Measurements from ENCODE around the gene THBS4. TPM values are rescaled to one million over a fixed set of nuclear protein-coding genes. Genes with fewer than 3 reads are reported as not detected.

Gene THBS4
- total and polyA plus RNA-seq, 10 of the 15 experiments (the other 5 are each of a cell fraction or from before 2014, with no cell fraction given): 0.31 to 1.7 (median 0.75) TPM

GRCh38 chr5:80025069-80025468 is 10.1 kb upstream of the THBS4 start:
- CTCF ChIA-PET: interaction anchor here (0.6 kb wide), 1 partner anchor 312 kb away, joined by 3 read pairs; no protein-coding TSS in a partner anchor

GRCh38 chr5:80026841-80027240 is 8.3 kb upstream of the THBS4 start:
- RAD21 ChIA-PET (ENCODE audit: unreplicated experiment): no interaction called here
- SMC1A ChIA-PET (ENCODE audit: uncharacterized antibody, unreplicated experiment): no interaction called here
- TF ChIP-seq CBFB (IDR thresholded peaks at IDR 0.05; ENCODE audit: low read depth): no peak
- TF ChIP-seq ZNF622 (IDR thresholded peaks at IDR 0.05): no peak
- TF ChIP-seq RFX5 (IDR thresholded peaks at IDR 0.05; ENCODE audit: low read depth, low read length): no peak
- TF ChIP-seq BCL11A (IDR thresholded peaks at IDR 0.05; ENCODE audit: low read depth, low read length): no peak
- no peak for TF ChIP-seq NR2F1 (conservative IDR thresholded peaks at IDR 0.05)
- TF ChIP-seq JUND (IDR thresholded peaks at IDR 0.05; ENCODE audit: low read depth, low read length): no peak
- no peak for TF ChIP-seq SRF (IDR thresholded peaks at IDR 0.05; ENCODE audit: low read depth in 2 of 2, low read length in 2 of 2)
- TF ChIP-seq BCL3 (IDR thresholded peaks at IDR 0.05; ENCODE audit: borderline replicate concordance, insufficient read depth, low read depth, low read length, poor library complexity, severe bottlenecking): no peak
- TF ChIP-seq HSF1 (IDR thresholded peaks at IDR 0.05; ENCODE audit: low read depth, low read length): no peak
- TF ChIP-seq IKZF2 (IDR thresholded peaks at IDR 0.05): no peak
- TF ChIP-seq RAD51 (IDR thresholded peaks at IDR 0.05): no peak
- TF ChIP-seq JUNB (IDR thresholded peaks at IDR 0.05): no peak
- TF ChIP-seq TARDBP (IDR thresholded peaks at IDR 0.05; ENCODE audit: borderline replicate concordance): no peak
- no peak for TF ChIP-seq CHD1 (IDR thresholded peaks at IDR 0.05; ENCODE audit: low read depth, low read length)

More at GRCh38 chr5:80025069-80025468, 10.1 kb upstream of the THBS4 start:
- Histone ChIP-seq H3K79me2 (ENCODE audit: control insufficient read depth, insufficient read depth, low read length) (no peaks in the 10 kb centered on the region), H3K4me2 (ENCODE audit: control insufficient read depth, insufficient read depth) (no peak overlapping the region), H3K9ac (ENCODE audit: control insufficient read depth, insufficient read depth, low read length) (no peak overlapping the region), H3K36me3 (ENCODE audit: control insufficient read depth in 2 of 2, insufficient read depth in 2 of 2, low read length in 1 of 2) (no peaks in the 10 kb centered on the region), H3K9me3 (replicated peaks; ENCODE audit: control insufficient read depth, insufficient read depth, low read length) (no peaks in the 10 kb centered on the region), H4K20me1 (ENCODE audit: control insufficient read depth, insufficient read depth) (no peaks in the 10 kb centered on the region), H2AFZ (ENCODE audit: control insufficient read depth, low read depth, low read length) (no peak overlapping the region), H3K4me3 (no peak overlapping the region), H3K27ac (ENCODE audit: control insufficient read depth, insufficient read depth) (no peak overlapping the region), H3K27me3 (replicated peaks in 1 of 2; ENCODE audit: control insufficient read depth in 2 of 2, insufficient read depth in 2 of 2, low read length in 1 of 2) (peaks cover 1 to 3% of the 10 kb centered on the region in 2 experiments; a peak in 2 of 4 replicates), H3K4me1 (ENCODE audit: control insufficient read depth, insufficient read depth, low read length) (no peaks in the 10 kb centered on the region)
- POLR2A ChIA-PET: no interaction called here
- TF ChIP-seq RUNX3 (IDR thresholded peaks at IDR 0.05; ENCODE audit: low read length) (no peak), GABPA (IDR thresholded peaks at IDR 0.05; ENCODE audit: low read depth) (no peak), MEF2B (IDR thresholded peaks at IDR 0.05; ENCODE audit: partially characterized antibody, poor library complexity, severe bottlenecking) (no peak), HDAC6 (IDR thresholded peaks at IDR 0.05; ENCODE audit: unreplicated experiment) (no peak), CHD4 (IDR thresholded peaks at IDR 0.05) (no peak), CBX3 (IDR thresholded peaks at IDR 0.05; ENCODE audit: borderline replicate concordance, low read depth) (no peak), ZNF384 (IDR thresholded peaks at IDR 0.05; ENCODE audit: borderline replicate concordance, low read depth, low read length) (no peak), ETV6 (conservative IDR thresholded peaks at IDR 0.05 in 1 of 2, IDR thresholded peaks at IDR 0.05 in 1 of 2; ENCODE audit: borderline replicate concordance in 1 of 2, low read depth in 1 of 2) (no peak), ZZZ3 (IDR thresholded peaks at IDR 0.05; ENCODE audit: control insufficient read depth, insufficient read length, low read depth) (no peak), EED (IDR thresholded peaks at IDR 0.05; ENCODE audit: low read depth) (no peak), ZNF274 (IDR thresholded peaks at IDR 0.05; ENCODE audit: insufficient read depth, insufficient read length) (no peak), RELA (IDR thresholded peaks at IDR 0.05; ENCODE audit: borderline replicate concordance, partially characterized antibody) (no peak), FOXK2 (IDR thresholded peaks at IDR 0.05) (no peak)
- ATAC-seq (no peak), DNase-seq (ENCODE audit: low read depth, low spot score) (no peak), FAIRE-seq (no peak)
- WGBS (ENCODE audit: insufficient coverage, insufficient replicate concordance, low lambda C conversion rate, missing lambda C conversion rate): 13% methylated on average over 2 of the region's 2 CpGs
- no TSS peak for BruUV-seq (replicated peaks)
- RAD21 ChIA-PET (ENCODE audit: unreplicated experiment): no interaction called here
- intact Hi-C loops (cut with micrococcal nuclease; ENCODE audit: unreplicated experiment): no loop called here
- SMC1A ChIA-PET (ENCODE audit: uncharacterized antibody, unreplicated experiment): no interaction called here
- in situ Hi-C loops (cut with MboI): no loop called here

More at GRCh38 chr5:80026841-80027240, 8.3 kb upstream of the THBS4 start:
- H4K20me1 ChIP-seq (ENCODE audit: control insufficient read depth, insufficient read depth): no peaks in the 10 kb centered on the region
- H3K4me1 ChIP-seq (ENCODE audit: control insufficient read depth, insufficient read depth, low read length): no peaks in the 10 kb centered on the region
- peaks cover 1 to 3% of the 10 kb centered on the region in 2 experiments; a peak in 2 of 4 replicates for H3K27me3 ChIP-seq (replicated peaks in 1 of 2; ENCODE audit: control insufficient read depth in 2 of 2, insufficient read depth in 2 of 2, low read length in 1 of 2)
- ChIA-PET CTCF (no interaction called here), POLR2A (no interaction called here)
- FAIRE-seq (no peak), DNase-seq (ENCODE audit: low read depth, low spot score) (no peak), ATAC-seq (no peak)
- H3K27ac ChIP-seq (ENCODE audit: control insufficient read depth, insufficient read depth): no peak overlapping the region
- H3K9ac ChIP-seq (ENCODE audit: control insufficient read depth, insufficient read depth, low read length): no peak overlapping the region
- in situ Hi-C loops (cut with MboI): no loop called here
- H3K4me2 ChIP-seq (ENCODE audit: control insufficient read depth, insufficient read depth): no peak overlapping the region
- H3K9me3 ChIP-seq (replicated peaks; ENCODE audit: control insufficient read depth, insufficient read depth, low read length): no peaks in the 10 kb centered on the region
- H3K36me3 ChIP-seq (ENCODE audit: control insufficient read depth in 2 of 2, insufficient read depth in 2 of 2, low read length in 1 of 2): no peaks in the 10 kb centered on the region
- BruUV-seq (replicated peaks): no TSS peak
- no peak overlapping the region for H2AFZ ChIP-seq (ENCODE audit: control insufficient read depth, low read depth, low read length)
- no peak overlapping the region for H3K4me3 ChIP-seq
- H3K79me2 ChIP-seq (ENCODE audit: control insufficient read depth, insufficient read depth, low read length): no peaks in the 10 kb centered on the region
- intact Hi-C loops (cut with micrococcal nuclease; ENCODE audit: unreplicated experiment): no loop called here

Measured in GM12878 (cell line).